Spleen (tissue), 7 donors: ENCODE measurements around the gene ITM2B.

Experiments
- CTCF ChIP-seq, 11 experiments: fragments of 200-600 bp in 7 of 11; fragments of 450-650 bp in 4 of 11; sonication (generic) in 4 of 11; IDR thresholded peaks in 8 of 11; conservative IDR thresholded peaks in 3 of 11; 1 replicate in 7 of 11; 2 replicates in 4 of 11; pipeline versions ENCODE4 v1.4.0 to v1.8.0; 2016 to 2021; ENCODE audit warnings: antibody characterized with exemption in 11 of 11, inconsistent platforms in 4 of 11, mild to moderate bottlenecking in 1 of 11
- POLR2AphosphoS5 ChIP-seq, 3 donors: sonication (generic); formaldehyde crosslinking; IDR thresholded peaks; one replicate each; pipeline ENCODE4 v1.5.1; 2017; ENCODE audit warnings: antibody characterized with exemption in 3 of 3
- donor health status: DM: no; HTN: no; CAD: no; lungs with moderate emphysema.
- donor health status: DM: no; HTN: no; CAD: no.
- donor health status: DM: no; HTN: no; CAD: no.

GRCh38 chr13:48231080-48231479 is 1.9 kb upstream of the ITM2B start:
- no peak for TF ChIP-seq POLR2AphosphoS5 (IDR thresholded peaks at IDR 0.05)
- TF ChIP-seq CTCF (IDR thresholded peaks at IDR 0.05 in 8 of 11, conservative IDR thresholded peaks at IDR 0.05 in 3 of 11) = no peak
